Measurements from ENCODE around the gene FER. TPM values are rescaled to one million over a fixed set of nuclear protein-coding genes. Genes with fewer than 3 reads are reported as not detected.

Gene FER
- total and polyA plus RNA-seq, 2 of the 13 experiments (the other 11 are each of a cell fraction or from before 2014, with no cell fraction given): 7.9 to 29.0 TPM

DNA sequence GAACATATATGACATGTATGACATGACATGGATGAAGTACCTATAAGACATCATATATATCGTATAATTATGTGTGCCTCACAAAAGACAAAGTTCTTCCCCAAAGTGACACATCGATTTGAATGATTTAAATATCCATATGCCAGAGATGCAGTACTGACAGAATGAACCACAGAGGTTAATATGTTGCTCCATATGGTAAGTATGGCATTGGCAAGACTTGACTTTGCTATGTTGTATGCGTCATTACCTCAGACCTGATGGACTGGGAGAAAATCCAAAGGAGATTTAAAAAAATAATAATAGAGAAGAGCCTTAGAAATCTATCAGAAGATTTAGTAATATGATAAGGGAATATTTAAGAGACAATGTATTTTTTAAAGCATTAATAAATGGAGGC lies 398.9 kb downstream of the FER start (continued):
- no peak for TF ChIP-seq GRHL1 (CRISPR knock-in tag; conservative IDR thresholded peaks at IDR 0.05)

GRCh38 chr5:109152565-109152964 lies 404.9 kb downstream of the FER start:
- H2AFZ ChIP-seq (ENCODE audit: low read length): no peak overlapping the region
- intact Hi-C loops (cut with micrococcal nuclease; ENCODE audit: unreplicated experiment): no loop called here
- no peaks in the 10 kb centered on the region for H3K9me3 ChIP-seq (ENCODE audit: low read length)
- ChIA-PET POLR2A (no interaction called here), CTCF (ENCODE audit: low intra/inter-chr PET ratio, low total read pairs) (no interaction called here)
- H3K36me3 ChIP-seq (replicated peaks in 1 of 2; ENCODE audit: control insufficient read depth in 1 of 2, insufficient read depth in 2 of 2, low read length in 2 of 2): no peaks in the 10 kb centered on the region
- H4K20me1 ChIP-seq (ENCODE audit: insufficient read depth, low read length): no peaks in the 10 kb centered on the region
- no peak overlapping the region for H3K4me2 ChIP-seq (ENCODE audit: low read depth, low read length)
- no TSS peak for BruUV-seq (replicated peaks)
- no peaks in the 10 kb centered on the region for H3K4me1 ChIP-seq (ENCODE audit: insufficient read depth, low read length)
- ATAC-seq (no peak), DNase-seq (ENCODE audit: low spot score) (no peak), FAIRE-seq (no peak)
- no peak for TF ChIP-seq GLI4 (CRISPR knock-in tag; IDR thresholded peaks at IDR 0.05; ENCODE audit: borderline replicate concordance)
- TF ChIP-seq ZNF446 (CRISPR knock-in tag; IDR thresholded peaks at IDR 0.05): no peak
- TF ChIP-seq SP2 (CRISPR knock-in tag; IDR thresholded peaks at IDR 0.05): no peak
- TF ChIP-seq ZNF260 (CRISPR knock-in tag; IDR thresholded peaks at IDR 0.05; ENCODE audit: borderline replicate concordance, low read depth): no peak
- no peak for TF ChIP-seq POLR2G (IDR thresholded peaks at IDR 0.05; ENCODE audit: low read depth, low read length)
- TF ChIP-seq PCBP2 (optimal IDR thresholded peaks at IDR 0.05; ENCODE audit: low read depth, low read length, poor library complexity, severe bottlenecking): no peak
- TF ChIP-seq KMT2B (CRISPR knock-in tag; IDR thresholded peaks at IDR 0.05): no peak
- no peak for TF ChIP-seq ZNF83 (CRISPR knock-in tag; IDR thresholded peaks at IDR 0.05; ENCODE audit: borderline replicate concordance)
- TF ChIP-seq ZNF430 (CRISPR knock-in tag; IDR thresholded peaks at IDR 0.05): no peak
- no peak for TF ChIP-seq ZNF44 (CRISPR knock-in tag; IDR thresholded peaks at IDR 0.05)
- TF ChIP-seq FLYWCH1 (CRISPR knock-in tag; IDR thresholded peaks at IDR 0.05): no peak
- TF ChIP-seq ZNF761 (CRISPR knock-in tag; conservative IDR thresholded peaks at IDR 0.05): no peak
- TF ChIP-seq, protein P1, sequence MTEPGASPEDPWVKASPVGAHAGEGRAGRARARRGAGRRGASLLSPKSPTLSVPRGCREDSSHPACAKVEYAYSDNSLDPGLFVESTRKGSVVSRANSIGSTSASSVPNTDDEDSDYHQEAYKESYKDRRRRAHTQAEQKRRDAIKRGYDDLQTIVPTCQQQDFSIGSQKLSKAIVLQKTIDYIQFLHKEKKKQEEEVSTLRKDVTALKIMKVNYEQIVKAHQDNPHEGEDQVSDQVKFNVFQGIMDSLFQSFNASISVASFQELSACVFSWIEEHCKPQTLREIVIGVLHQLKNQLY (CRISPR knock-in tag; IDR thresholded peaks at IDR 0.05): no peak
- no peak for TF ChIP-seq BATF2 (CRISPR knock-in tag; IDR thresholded peaks at IDR 0.05)
- TF ChIP-seq ZNF264 (CRISPR knock-in tag; IDR thresholded peaks at IDR 0.05): no peak
- no peak for TF ChIP-seq HINFP (CRISPR knock-in tag; IDR thresholded peaks at IDR 0.05; ENCODE audit: low read depth)
- TF ChIP-seq ZNF615 (CRISPR knock-in tag; IDR thresholded peaks at IDR 0.05; ENCODE audit: borderline replicate concordance): no peak
- no peak for TF ChIP-seq SMC3 (IDR thresholded peaks at IDR 0.05; ENCODE audit: low read length)
- no peak overlapping the region for H3K4me3 ChIP-seq (replicated peaks in 1 of 3; ENCODE audit: insufficient read depth in 1 of 3, low read depth in 2 of 3, low read length in 3 of 3)
- H3K79me2 ChIP-seq (ENCODE audit: insufficient read depth, low read length): no peaks in the 10 kb centered on the region
- no peak overlapping the region for H3K27ac ChIP-seq (ENCODE audit: extremely low read length, insufficient read depth, low read length)
- WGBS (ENCODE audit: low lambda C conversion rate): 98% methylated on average over 4 of the region's 4 CpGs
- H3K9ac ChIP-seq (ENCODE audit: insufficient read depth, low read depth, low read length): no peak overlapping the region
- in situ Hi-C loops (cut with HindIII; ENCODE audit: extremely low pct_ligation_motif_present, low pct_unique_long_range_greater_than_20kb): no loop called here
- no peaks in the 10 kb centered on the region for H3K27me3 ChIP-seq (ENCODE audit: control insufficient read depth in 1 of 2, insufficient read depth in 2 of 2, low read length in 2 of 2)

All from HepG2 (cell line).